Breast epithelium (tissue), 3 donors: ENCODE results near the gene DDX10.

Source experiments
- CTCF ChIP-seq, 3 donors: fragments of 450-650 bp; IDR thresholded peaks; one replicate each; pipeline ENCODE4 v1.5.1; 2016 to 2017; ENCODE audit warnings: antibody characterized with exemption in 3 of 3, mild to moderate bottlenecking in 3 of 3, moderate library complexity in 3 of 3
- POLR2A ChIP-seq: fragments of 450-650 bp; IDR thresholded peaks from one replicate; pipeline ENCODE4 v1.6.1; 2016; ENCODE audit warnings: antibody characterized with exemption, mild to moderate bottlenecking, moderate library complexity

- TF ChIP-seq POLR2A (no peak), CTCF (IDR thresholded peaks at IDR 0.05) (no peak)
Observed at GRCh38 chr11:108817976-108818375, 153.1 kb downstream of the DDX10 start.
